ENCODE results near the gene PANK4. TPM values are rescaled to one million over a fixed set of nuclear protein-coding genes. Genes with fewer than 3 reads are reported as not detected.

Gene PANK4
- total RNA-seq, 4 donors from 2014 or later, result 43.4 to 82.5 (median 70.5) TPM

DNA sequence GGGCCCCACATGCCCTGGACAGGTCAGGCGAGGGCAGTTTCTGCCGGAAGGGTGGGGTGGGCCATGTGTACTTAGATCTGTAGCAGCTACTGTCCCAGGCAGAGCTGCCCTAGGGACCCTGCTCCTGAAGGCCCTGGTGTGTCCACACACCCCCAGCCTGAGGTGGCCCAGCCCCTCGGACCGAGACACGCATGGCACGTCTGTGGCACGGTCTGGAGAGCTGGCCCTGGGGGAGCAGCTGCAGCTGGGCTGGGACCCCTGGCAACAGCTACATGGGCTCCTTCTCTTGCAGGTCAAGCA lies 24.6 kb downstream of the PANK4 start:
- no peak for TF ChIP-seq POLR2A (IDR thresholded peaks at IDR 0.05)
- TF ChIP-seq, protein P1, sequence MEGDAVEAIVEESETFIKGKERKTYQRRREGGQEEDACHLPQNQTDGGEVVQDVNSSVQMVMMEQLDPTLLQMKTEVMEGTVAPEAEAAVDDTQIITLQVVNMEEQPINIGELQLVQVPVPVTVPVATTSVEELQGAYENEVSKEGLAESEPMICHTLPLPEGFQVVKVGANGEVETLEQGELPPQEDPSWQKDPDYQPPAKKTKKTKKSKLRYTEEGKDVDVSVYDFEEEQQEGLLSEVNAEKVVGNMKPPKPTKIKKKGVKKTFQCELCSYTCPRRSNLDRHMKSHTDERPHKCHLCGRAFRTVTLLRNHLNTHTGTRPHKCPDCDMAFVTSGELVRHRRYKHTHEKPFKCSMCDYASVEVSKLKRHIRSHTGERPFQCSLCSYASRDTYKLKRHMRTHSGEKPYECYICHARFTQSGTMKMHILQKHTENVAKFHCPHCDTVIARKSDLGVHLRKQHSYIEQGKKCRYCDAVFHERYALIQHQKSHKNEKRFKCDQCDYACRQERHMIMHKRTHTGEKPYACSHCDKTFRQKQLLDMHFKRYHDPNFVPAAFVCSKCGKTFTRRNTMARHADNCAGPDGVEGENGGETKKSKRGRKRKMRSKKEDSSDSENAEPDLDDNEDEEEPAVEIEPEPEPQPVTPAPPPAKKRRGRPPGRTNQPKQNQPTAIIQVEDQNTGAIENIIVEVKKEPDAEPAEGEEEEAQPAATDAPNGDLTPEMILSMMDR (IDR thresholded peaks at IDR 0.05), result no peak
- H3K4me3 ChIP-seq, result no peak overlapping the region
- no peaks in the 10 kb centered on the region for H3K9me3 ChIP-seq
- peaks cover 0 to 27% (median 5%) of the 10 kb centered on the region in 4 donors for H3K4me1 ChIP-seq
- no peak for DNase-seq
- H3K27me3 ChIP-seq, result peaks cover 0 to 11% of the 10 kb centered on the region in 2 donors
- H3K27ac ChIP-seq, result no peak overlapping the region
- no peaks in the 10 kb centered on the region for H3K36me3 ChIP-seq

DNA sequence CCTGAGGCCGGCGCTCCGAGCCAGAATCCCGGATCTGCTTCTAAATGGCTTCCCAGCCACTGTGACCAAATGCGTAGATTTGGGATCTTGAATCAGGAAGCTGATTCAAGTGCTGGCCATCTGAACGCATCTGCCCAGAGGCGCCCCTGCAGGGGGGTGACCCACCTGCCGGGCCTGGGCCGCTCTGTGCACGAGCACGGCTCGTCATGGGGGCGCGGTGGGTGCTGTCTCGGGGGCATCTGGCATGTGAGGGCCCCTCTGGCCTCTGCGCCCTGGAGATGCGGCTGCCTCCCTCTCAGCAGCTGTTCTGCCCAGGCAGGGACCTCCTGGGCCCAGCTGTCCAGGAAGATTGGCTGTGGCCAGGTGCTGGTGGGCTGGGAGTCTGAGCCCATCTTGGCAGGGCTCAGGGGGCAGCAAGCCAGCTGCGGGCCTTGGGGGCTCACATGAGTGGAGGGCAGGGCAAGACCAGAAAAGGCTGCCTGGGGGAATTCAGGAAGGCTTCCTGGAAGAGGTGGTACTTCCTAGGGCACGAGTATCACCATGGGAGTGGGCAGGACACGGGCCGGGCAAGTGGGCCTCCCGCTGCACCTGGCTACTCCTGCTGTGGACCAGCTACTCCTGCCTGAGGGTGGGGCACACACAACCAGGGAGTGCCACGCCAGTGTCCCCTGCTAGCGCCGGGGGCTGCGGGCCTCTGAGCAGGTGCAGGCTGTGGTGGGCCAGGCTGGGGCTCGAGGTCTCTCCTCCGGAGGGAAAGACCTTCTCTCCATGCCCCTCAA lies 25.2 kb downstream of the PANK4 start:
- H3K27ac ChIP-seq, result no peak overlapping the region
- DNase-seq, result no peak
- H3K36me3 ChIP-seq, result no peaks in the 10 kb centered on the region
- H3K9me3 ChIP-seq, result no peaks in the 10 kb centered on the region
- peaks cover 0 to 11% of the 10 kb centered on the region in 2 donors for H3K27me3 ChIP-seq
- H3K4me3 ChIP-seq, result no peak overlapping the region
- H3K4me1 ChIP-seq, result peaks cover 0 to 32% (median 7%) of the 10 kb centered on the region in 4 donors
- TF ChIP-seq POLR2A (IDR thresholded peaks at IDR 0.05), result no peak
- TF ChIP-seq, protein P1 (IDR thresholded peaks at IDR 0.05), result no peak

DNA sequence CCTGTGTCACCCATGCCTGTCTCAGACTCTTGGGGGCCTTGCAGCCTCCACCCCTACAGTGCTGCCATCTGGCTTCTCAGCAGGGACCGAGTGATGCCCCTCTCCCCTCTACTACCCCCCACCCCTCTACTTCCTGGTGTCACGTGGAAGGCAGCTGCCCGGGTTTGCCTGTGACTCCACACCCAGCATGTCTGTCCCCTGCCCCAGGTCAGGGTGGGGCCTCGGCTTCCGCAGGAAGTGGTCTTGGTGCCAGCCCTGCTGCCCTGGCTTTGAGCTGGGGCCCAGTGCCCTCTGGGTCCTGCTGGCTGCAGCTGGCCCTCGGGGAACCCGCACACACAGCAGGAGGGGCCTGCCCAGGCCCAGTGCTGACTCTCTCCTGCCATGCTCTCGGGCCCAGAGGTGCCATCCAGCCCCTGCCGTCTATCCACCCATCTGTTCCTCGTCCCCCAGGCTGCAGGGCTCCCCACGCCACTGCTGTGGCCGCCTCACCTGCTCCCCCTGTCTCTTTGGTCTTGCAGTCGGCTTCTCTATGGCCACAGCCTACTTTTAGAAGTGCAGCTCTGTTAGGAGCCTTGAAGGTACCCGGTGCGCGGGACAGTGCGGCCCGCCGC lies 26.3 kb downstream of the PANK4 start:
- peak in 1 of 3 donors; percentile 43 for DNase-seq
- no peak for TF ChIP-seq POLR2A (IDR thresholded peaks at IDR 0.05)
- TF ChIP-seq, protein P1 (IDR thresholded peaks at IDR 0.05), result no peak
- no peak overlapping the region for H3K4me3 ChIP-seq
- H3K27me3 ChIP-seq, result peaks cover 0 to 11% of the 10 kb centered on the region in 2 donors
- H3K36me3 ChIP-seq, result no peaks in the 10 kb centered on the region
- H3K9me3 ChIP-seq, result no peaks in the 10 kb centered on the region
- no peak overlapping the region for H3K27ac ChIP-seq
- peaks cover 0 to 43% (median 13%) of the 10 kb centered on the region in 4 donors for H3K4me1 ChIP-seq

DNA sequence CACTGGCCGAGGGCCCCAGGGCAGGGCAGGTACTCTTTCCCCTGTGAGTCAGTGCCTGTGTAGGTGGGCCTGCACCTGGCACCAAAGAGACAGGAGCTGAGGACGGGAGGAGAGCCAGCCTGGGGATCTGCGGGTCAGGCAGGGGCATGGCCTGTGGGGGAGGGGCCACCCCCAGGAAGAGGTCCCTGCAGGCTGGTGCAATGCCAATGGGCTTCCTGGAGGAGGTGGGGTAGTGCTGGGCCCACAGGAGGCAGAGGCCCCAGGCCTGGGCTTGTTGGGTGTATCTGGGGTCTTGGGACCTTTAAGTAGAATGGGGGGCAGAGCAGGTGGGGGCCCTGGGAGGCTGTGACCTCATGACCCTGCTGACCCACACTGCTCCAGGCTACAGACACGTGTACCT lies 27.1 kb downstream of the PANK4 start:
- Histone ChIP-seq H3K9me3 (no peaks in the 10 kb centered on the region), H3K4me3 (no peak overlapping the region), H3K27me3 (peaks cover 0 to 3% of the 10 kb centered on the region in 2 donors), H3K27ac (no peak overlapping the region), H3K36me3 (no peaks in the 10 kb centered on the region), H3K4me1 (peaks cover 0 to 52% (median 16%) of the 10 kb centered on the region in 4 donors)
- TF ChIP-seq, protein P1 (IDR thresholded peaks at IDR 0.05), result no peak
- no peak for TF ChIP-seq POLR2A (IDR thresholded peaks at IDR 0.05)
- DNase-seq, result no peak

DNA sequence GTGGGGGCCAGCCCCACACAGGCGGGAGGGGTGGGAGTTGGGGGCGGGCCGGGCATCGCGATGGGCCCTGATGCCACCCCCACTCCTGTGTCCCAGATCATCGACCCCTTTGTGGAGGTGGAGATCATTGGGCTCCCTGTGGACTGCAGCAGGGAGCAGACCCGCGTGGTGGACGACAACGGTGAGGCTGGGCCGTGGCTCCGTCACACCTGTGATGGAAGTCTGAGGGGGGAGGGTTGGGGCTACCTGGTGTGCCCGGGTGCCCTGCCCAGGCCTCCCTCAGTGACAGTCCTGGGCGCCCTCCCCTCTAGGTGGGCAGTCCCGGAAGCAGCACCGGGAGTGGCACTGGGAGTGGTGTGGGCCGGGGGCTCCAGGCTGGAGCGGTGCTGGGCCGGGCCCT lies 27.7 kb downstream of the PANK4 start:
- Histone ChIP-seq H3K27ac (no peak overlapping the region), H3K9me3 (no peaks in the 10 kb centered on the region), H3K4me3 (no peak overlapping the region), H3K27me3 (no peaks in the 10 kb centered on the region), H3K36me3 (no peaks in the 10 kb centered on the region), H3K4me1 (peaks cover 0 to 58% (median 16%) of the 10 kb centered on the region in 4 donors)
- DNase-seq, result no peak
- TF ChIP-seq POLR2A (IDR thresholded peaks at IDR 0.05), result no peak
- TF ChIP-seq, protein P1 (IDR thresholded peaks at IDR 0.05), result no peak

All from Peyer's patch (tissue), 4 donors.